Type B pancreatic cell (in vitro differentiated cells): Measurements from ENCODE around the gene GOLGA6L7. TPM values are rescaled to one million over a fixed set of nuclear protein-coding genes. Genes with fewer than 3 reads are reported as not detected.
"Not testable (repeated sequence)": the region's sequence is repeated elsewhere in the genome, so short reads cannot be mapped to it uniquely, and the experiment has no call there.

Experiments
- DNase-seq: peaks from one replicate; pipeline ENCODE4 v3.0.0; 2021; ENCODE audit warnings: mixed read lengths; ENCODE audit not compliant: unreplicated experiment; ENCODE audit errors: extremely low spot score
- H3K27ac Mint-ChIP-seq: 2 replicates; pipeline ENCODE4 v1.8.0; 2021; ENCODE audit warnings: mild to moderate bottlenecking, mixed read lengths
- H3K27me3 Mint-ChIP-seq: 2 replicates; pipeline ENCODE4 v1.8.0; 2021; ENCODE audit warnings: mixed read lengths
- H3K36me3 Mint-ChIP-seq: 2 replicates; pipeline ENCODE4 v1.8.0; 2021; ENCODE audit warnings: mixed read lengths
- H3K4me1 Mint-ChIP-seq: one replicate; pipeline ENCODE4 v1.8.0; 2021; ENCODE audit warnings: mixed read lengths; ENCODE audit not compliant: unreplicated experiment
- H3K4me3 Mint-ChIP-seq: 2 replicates; pipeline ENCODE4 v1.8.0; 2021; ENCODE audit warnings: mild to moderate bottlenecking, mixed read lengths
- H3K9me3 Mint-ChIP-seq: 2 replicates; pipeline ENCODE4 v1.8.0; 2021; ENCODE audit warnings: mixed read lengths
- total RNA-seq: library from RNA; stranded (reverse); gene quantifications from 2 replicates; pipeline ENCODE4 v1.2.1, GENCODE V29; 2021; ENCODE audit warnings: low replicate concordance

Gene GOLGA6L7
- total RNA-seq, 1 donor from 2014 or later, result not detected

DNA sequence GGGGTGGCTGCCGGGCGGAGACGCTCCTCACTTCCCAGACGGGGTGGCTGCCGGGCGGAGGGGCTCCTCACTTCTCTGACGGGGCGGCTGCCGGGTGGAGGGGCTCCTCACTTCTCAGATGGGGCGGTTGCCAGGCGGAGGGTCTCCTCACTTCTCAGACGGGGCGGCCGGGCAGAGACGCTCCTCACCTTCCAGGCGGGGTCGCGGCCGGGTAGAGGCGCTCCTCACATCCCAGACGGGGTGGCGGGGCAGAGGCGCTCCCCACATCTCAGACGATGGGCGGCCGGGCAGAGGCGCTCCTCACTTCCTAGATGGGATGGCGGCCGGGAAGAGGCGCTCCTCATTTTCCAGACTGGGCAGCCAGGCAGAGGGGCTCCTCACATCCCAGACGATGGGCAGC is 1.3 kb upstream of the GOLGA6L7 start:
- not testable (repeated sequence) for H3K27me3 Mint-ChIP-seq, DNase-seq, H3K9me3 Mint-ChIP-seq, H3K36me3 Mint-ChIP-seq, H3K27ac Mint-ChIP-seq, H3K4me1 Mint-ChIP-seq, H3K4me3 Mint-ChIP-seq

DNA sequence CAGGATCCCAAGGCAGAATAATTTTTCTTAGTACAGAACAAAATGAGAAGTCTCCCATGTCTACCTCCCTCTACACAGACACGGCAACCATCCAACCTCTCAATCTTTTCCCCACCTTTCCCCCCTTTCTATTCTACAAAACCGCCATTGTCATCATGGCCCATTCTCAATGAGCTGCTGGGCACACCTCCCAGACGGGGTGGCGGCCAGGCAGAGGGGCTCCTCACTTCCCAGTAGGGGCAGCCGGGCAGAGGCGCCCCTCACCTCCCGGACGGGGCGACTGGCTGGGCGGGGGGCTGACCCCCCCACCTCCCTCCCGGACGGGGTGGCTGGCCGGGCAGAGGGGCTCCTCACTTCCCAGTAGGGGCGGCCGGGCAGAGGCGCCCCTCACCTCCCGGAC is 827 bp upstream of the GOLGA6L7 start:
- DNase-seq, H3K27me3 Mint-ChIP-seq, H3K4me1 Mint-ChIP-seq: not testable (repeated sequence)

DNA sequence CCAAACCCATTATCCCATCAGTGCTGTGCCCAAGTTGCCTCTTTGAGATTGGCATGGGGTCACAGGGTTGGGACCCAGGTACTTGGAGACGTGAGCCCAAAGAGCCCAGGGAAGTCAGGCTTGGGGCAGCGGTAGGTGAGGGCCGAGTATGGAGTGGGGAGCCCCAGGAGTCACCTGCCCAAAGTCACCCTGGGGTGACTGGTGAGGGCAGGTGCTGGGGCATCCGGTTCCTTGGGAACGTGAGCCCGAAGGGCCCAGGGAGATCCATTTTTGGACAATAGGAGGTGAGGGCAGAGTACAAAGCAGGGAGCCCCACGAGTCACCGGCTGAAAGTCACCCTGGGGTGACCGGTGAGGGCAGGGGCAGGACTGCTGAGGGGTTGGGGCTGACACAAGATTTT is 485 bp downstream of the GOLGA6L7 start:
- H3K4me3 Mint-ChIP-seq, H3K27me3 Mint-ChIP-seq, DNase-seq, H3K27ac Mint-ChIP-seq, H3K4me1 Mint-ChIP-seq, H3K9me3 Mint-ChIP-seq, H3K36me3 Mint-ChIP-seq: not testable (repeated sequence)

More for the DNA sequence above, 827 bp upstream of the GOLGA6L7 start:
- not testable (repeated sequence) for H3K27ac Mint-ChIP-seq, H3K36me3 Mint-ChIP-seq, H3K4me3 Mint-ChIP-seq, H3K9me3 Mint-ChIP-seq

DNA sequence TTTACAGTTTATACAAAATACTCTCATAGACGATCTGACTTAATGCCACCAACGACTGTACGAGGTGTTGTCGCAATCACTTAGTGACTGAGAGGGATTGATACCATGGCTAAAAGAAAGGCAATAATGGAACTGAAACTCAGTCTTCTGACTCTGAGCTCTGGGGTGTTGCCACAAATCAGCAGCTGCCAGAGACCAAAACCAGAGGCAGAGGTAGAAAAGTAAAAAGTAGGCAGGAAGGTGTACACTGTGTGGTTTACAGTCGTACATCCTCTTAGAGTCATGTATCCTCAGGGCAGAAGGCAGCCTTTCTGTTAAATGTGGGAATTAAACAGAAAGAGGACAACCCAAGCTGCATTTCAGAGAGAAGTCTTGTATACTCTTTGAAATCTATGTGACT is 1.2 kb downstream of the GOLGA6L7 start:
- not testable (repeated sequence) for H3K4me1 Mint-ChIP-seq, DNase-seq, H3K27me3 Mint-ChIP-seq, H3K27ac Mint-ChIP-seq, H3K4me3 Mint-ChIP-seq, H3K36me3 Mint-ChIP-seq, H3K9me3 Mint-ChIP-seq

DNA sequence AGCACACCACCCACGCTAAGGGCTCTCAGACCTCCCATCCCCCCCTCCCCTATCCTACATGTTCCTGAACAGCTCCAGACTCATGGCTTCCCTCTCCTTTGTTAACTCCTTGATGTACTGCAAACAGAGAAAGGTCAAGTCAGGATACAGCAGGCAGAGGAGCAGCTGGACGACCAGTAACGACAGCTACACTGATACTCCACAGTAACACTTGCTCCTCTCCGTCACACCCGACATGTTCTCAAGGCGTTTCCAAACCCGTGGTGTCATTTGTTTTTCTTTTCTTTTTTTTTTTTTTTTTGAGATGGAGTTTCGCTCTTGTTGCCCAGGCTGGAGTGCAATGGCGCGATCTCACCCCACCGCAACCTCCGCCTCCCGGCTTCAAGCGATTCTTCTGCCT is 4.3 kb downstream of the GOLGA6L7 start:
- H3K4me3 Mint-ChIP-seq, result not testable (repeated sequence)

DNA sequence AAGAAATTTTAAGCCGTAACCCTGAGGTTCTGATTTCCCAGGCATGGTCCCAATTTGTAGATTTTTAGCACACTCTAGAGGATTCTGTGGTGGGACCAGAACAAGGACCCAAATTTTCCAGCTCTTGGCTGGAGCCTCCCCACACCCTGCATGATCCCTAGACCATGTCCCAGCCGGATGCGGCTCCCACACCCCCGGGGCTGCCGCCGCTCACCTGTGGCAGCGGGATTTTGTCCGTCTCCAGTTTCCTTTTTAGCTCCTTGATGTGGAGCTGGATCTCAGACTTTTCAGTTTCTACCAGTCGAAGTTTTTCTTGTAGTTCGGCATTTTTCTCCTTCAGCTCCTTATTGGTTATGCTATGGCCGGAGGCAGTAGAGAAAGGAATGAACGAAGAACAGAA is 4.9 kb downstream of the GOLGA6L7 start:
- not testable (repeated sequence) for H3K9me3 Mint-ChIP-seq, H3K27me3 Mint-ChIP-seq, H3K4me1 Mint-ChIP-seq, DNase-seq, H3K27ac Mint-ChIP-seq, H3K36me3 Mint-ChIP-seq, H3K4me3 Mint-ChIP-seq

More for the DNA sequence above, 4.3 kb downstream of the GOLGA6L7 start:
- H3K27me3 Mint-ChIP-seq, H3K27ac Mint-ChIP-seq, DNase-seq, H3K36me3 Mint-ChIP-seq, H3K4me1 Mint-ChIP-seq, H3K9me3 Mint-ChIP-seq: not testable (repeated sequence)

DNA sequence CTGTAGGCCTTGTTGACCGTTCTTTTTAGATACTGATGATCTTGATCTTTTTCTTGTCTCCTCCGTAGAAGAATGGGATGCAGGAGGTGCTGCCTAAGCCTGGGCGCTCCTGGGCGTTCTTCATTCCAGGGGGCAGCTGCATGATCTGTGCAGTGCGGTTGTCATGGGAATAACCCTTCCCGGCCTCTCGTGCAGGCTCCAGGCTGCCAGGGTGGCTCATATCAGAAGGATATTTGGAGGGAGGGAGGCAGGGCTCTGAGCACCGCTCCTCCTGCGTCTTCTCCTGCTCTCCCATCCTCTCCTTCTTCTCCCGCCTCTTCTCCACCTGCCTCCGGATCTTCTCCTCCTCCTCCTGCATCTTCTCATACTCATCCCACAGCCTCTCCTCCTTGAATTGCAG is 6.2 kb downstream of the GOLGA6L7 start:
- H3K4me1 Mint-ChIP-seq, H3K27ac Mint-ChIP-seq, H3K4me3 Mint-ChIP-seq, H3K36me3 Mint-ChIP-seq, H3K9me3 Mint-ChIP-seq, DNase-seq, H3K27me3 Mint-ChIP-seq: not testable (repeated sequence)

DNA sequence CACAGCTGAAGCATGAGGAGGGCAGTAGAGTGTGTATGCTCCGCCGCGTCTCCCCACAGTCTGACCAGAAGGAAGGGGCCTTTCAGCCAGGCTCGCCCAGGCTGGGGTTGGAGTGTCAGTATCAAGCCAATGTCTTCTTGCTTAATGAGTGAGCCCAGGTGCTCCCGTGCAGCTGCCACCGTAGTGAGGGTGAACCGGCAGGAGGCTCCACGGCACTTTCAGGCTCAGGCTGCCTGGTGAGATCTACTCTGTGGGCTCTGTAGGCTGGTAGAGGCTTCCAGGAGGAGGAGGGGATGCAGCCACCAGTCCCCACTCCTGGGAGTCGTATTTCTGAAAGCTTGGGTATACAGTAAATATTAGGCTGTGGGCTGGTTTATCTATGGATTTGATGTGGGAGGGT is 8.2 kb downstream of the GOLGA6L7 start:
- not testable (repeated sequence) for H3K27ac Mint-ChIP-seq, H3K36me3 Mint-ChIP-seq, DNase-seq, H3K9me3 Mint-ChIP-seq, H3K4me3 Mint-ChIP-seq, H3K27me3 Mint-ChIP-seq, H3K4me1 Mint-ChIP-seq

DNA sequence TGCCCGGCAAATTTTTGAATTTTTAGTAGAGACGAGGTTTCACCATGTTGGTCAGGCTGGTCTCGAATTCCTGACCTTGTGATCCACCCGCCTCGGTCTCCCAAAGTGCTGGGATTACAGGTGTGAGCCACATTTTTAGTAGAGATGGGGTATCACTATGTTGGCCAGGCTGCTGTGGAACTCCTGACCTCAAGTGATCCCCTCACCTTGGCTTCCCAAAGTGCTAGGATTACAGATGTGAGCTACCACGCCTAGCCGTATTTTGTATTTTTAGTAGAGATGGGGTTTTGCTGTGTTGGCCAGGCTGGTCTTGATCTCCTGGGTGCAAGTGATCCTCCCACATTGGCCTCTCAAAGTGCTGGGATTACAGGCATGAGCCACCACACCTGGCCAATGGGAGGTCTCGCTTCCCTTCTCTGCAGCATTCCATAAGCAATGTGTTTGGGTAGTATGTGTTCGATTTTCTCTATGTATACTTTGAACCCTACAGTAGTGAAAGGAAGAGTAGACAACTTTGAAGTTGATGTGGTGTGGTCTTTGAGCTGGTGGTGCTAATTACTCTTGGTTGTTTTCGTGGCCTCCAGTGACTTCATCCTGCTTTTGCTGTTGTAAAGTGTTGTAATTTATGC is 13.4 kb downstream of the GOLGA6L7 start:
- DNase-seq, H3K4me3 Mint-ChIP-seq, H3K27ac Mint-ChIP-seq, H3K36me3 Mint-ChIP-seq, H3K4me1 Mint-ChIP-seq, H3K9me3 Mint-ChIP-seq, H3K27me3 Mint-ChIP-seq: not testable (repeated sequence)

DNA sequence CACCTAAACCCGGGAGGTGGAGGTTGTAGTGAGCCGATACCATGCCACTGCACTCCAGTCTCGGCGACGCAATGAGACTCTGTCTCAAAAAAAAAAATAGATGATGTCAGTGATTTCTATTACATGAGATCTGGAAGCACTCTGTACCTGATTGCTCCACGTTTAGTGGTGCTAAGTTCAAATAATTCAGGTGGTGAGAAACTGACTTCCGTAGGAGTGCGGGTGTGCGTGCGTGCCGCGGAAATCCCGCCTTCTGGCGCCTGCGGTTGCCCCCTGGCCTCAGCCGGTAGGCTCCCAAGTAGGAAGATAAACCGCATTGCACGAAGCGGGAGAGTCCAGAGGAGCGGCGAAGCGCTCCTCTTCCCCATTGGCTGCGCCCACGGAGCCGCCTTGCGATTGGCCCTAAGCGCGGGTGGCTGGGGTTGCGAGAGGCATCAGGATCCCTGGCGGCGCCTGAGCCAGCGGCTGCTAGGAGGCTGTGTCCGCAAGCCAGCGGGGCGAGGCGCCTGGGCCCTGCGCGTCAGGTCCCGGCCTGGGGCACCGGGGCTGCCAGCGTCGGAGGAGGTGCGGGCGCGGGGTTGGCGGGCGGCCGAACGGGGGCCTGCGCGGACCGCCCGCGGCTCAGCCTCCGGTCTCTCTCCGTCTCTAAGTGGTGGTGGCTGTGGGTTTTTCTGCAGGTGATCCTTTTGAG is 16.4 kb downstream of the GOLGA6L7 start:
- H3K9me3 Mint-ChIP-seq, H3K27me3 Mint-ChIP-seq, H3K27ac Mint-ChIP-seq: not testable (repeated sequence)

DNA sequence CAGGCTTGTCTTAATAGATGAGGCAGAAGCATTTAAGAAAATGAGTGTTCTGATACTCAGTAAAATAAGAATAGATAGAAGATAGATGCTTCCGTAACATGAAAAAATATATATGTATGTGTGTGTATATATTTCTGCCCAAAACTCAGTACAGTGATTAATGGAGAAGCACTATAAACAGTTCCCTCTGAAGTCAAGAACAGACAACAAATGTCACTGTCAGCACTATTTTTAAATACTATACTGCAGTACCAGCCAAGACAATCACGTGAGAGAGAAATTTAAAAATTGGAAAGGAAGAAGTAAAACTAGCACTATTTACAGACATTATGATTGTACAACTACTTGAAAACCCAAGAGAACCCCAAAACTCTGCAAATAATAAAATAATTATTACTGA is 27.0 kb downstream of the GOLGA6L7 start:
- H3K4me3 Mint-ChIP-seq, H3K27me3 Mint-ChIP-seq, H3K36me3 Mint-ChIP-seq, H3K27ac Mint-ChIP-seq, H3K9me3 Mint-ChIP-seq, H3K4me1 Mint-ChIP-seq, DNase-seq: not testable (repeated sequence)

More for the DNA sequence above, 16.4 kb downstream of the GOLGA6L7 start:
- peak overlapping the region; percentile 87 for H3K4me3 Mint-ChIP-seq
- not testable (repeated sequence) for H3K36me3 Mint-ChIP-seq, H3K4me1 Mint-ChIP-seq
- DNase-seq, result peak; percentile 85

DNA sequence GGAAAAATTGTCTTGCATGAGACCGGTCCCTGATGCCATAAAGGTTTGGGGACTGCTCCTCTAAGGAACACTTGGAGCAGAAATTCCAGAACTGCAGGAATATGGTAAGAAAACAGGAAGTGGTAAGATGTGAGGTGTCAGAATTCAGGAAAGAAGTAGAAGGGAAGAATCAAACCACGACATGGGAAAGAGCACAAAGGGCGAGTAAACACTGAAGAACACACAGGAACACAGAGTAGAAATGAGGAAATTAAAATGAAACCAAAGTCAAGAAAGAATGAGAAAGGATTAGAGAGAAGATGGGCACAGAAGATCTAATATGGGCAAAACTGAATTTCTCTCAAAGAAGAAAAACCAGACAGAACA is 28.5 kb downstream of the GOLGA6L7 start:
- not testable (repeated sequence) for H3K27me3 Mint-ChIP-seq, DNase-seq, H3K36me3 Mint-ChIP-seq, H3K4me3 Mint-ChIP-seq, H3K9me3 Mint-ChIP-seq, H3K4me1 Mint-ChIP-seq, H3K27ac Mint-ChIP-seq

DNA sequence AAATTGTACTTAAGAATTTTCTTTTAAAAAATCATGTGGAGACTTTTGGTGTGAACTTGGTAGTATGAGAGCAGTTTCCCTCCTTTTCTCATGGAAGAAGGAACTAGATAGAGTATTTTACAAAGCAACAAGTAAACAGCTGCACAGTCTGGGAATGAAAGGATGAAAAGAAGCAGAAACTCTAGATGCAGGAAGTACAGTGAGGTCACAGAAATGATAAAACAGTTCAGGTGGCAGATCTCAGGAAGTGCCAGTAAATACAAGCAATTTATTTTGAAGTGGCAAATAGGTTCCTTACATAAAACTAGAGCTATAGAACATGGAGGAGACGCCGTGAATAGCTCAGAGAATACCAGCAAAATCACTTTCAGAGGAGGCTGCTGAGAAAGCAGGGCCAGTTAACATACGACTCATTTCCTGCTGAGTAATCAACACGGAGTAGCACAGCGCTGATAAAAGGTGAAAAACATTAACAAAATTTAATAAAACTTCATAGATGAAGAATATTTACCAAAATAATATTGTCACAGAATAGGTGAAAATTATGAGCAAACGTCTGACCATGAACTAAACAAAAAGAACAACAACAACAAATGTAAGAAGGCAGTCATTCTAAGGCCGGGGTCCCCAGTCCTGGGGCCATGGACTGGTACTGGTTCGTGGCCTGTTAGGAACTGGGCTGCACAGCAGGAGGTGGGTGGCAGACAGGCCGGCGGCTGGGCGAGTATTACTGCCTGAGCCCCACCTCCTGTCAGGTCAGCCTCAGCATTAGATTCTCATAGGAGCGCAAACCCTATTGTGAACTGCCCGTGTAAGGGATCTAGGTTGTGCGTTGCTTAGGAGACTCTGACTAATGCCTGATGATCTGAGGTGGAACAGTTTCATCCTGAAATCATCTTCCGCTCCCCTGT is 29.2 kb downstream of the GOLGA6L7 start:
- H3K4me3 Mint-ChIP-seq, result not testable (repeated sequence)

DNA sequence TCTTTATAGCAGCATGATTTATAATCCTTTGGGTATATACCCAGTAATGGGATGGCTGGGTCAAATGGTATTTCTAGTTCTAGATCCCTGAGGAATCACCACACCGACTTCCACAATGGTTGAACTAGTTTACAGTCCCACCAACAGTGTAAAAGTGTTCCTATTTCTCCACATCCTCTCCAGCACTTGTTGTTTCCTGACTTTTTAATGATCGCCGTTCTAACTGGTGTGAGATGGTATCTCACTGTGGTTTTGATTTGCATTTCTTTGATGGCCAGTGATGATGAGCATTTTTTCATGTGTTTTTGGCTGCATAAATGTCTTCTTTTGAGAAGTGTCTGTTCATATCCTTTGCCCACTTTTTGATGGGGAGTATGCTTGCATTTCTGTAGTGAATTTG is 30.3 kb downstream of the GOLGA6L7 start:
- H3K4me3 Mint-ChIP-seq, H3K27ac Mint-ChIP-seq, DNase-seq, H3K36me3 Mint-ChIP-seq, H3K4me1 Mint-ChIP-seq, H3K27me3 Mint-ChIP-seq, H3K9me3 Mint-ChIP-seq: not testable (repeated sequence)

More for the DNA sequence above, 29.2 kb downstream of the GOLGA6L7 start:
- H3K36me3 Mint-ChIP-seq, DNase-seq, H3K9me3 Mint-ChIP-seq, H3K27ac Mint-ChIP-seq, H3K27me3 Mint-ChIP-seq, H3K4me1 Mint-ChIP-seq: not testable (repeated sequence)
